Eye (tissue), 1 donor: ENCODE measurements around the gene TBX21.

Experiments
- DNase-seq: peaks from one replicate; pipeline ENCODE4 v3.0.0-alpha.2; 2015

Gene TBX21, protein sequence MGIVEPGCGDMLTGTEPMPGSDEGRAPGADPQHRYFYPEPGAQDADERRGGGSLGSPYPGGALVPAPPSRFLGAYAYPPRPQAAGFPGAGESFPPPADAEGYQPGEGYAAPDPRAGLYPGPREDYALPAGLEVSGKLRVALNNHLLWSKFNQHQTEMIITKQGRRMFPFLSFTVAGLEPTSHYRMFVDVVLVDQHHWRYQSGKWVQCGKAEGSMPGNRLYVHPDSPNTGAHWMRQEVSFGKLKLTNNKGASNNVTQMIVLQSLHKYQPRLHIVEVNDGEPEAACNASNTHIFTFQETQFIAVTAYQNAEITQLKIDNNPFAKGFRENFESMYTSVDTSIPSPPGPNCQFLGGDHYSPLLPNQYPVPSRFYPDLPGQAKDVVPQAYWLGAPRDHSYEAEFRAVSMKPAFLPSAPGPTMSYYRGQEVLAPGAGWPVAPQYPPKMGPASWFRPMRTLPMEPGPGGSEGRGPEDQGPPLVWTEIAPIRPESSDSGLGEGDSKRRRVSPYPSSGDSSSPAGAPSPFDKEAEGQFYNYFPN

GRCh38 chr17:47733047-47733673 lies at the start of gene TBX21:
TBX21 (plus strand) TSS chr17:47733236; CDS start chr17:47733455, 219 bp downstream.
- DNase-seq, result peak; percentile 85

- DNase-seq, result no peak
Measured at GRCh38 chr17:47684025-47684424, 49.0 kb upstream of the TBX21 start.

- no peak for DNase-seq
Measured at GRCh38 chr17:47684535-47685193, 48.4 kb upstream of the TBX21 start.

DNA sequence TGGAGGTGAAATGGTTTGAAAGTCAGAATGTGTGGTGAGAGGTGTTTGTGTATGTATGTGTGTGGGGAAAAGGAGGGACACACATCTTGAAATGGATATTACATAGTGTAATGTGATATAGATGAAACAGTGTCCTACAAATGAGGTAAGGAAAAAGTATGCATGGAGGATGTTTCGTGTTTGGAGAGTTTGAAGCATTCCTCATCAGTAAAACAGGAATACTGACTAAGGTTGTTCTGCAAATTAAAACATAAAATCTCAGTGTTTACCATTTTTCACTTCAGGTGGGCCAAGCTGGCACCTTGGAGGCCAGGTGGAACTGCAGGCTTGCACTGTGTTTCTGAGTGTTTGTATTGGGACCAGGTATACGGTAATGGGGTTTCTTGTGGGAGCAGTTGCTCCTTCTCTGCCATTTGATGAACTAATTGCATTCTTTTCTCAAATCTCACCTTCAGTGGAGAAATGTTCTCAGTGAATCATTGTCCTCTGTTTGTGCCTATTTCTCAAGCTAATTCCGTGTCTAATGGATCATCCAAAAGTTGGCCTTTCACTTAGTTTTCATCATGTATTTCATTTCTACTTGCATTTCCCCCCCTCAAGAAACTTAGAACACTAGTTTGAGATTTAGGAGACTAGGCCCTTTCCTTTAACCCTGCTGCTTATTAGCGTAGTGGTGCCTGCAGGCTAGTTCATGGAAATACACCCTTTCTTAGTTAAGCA lies 47.3 kb upstream of the TBX21 start:
- DNase-seq, result no peak

DNA sequence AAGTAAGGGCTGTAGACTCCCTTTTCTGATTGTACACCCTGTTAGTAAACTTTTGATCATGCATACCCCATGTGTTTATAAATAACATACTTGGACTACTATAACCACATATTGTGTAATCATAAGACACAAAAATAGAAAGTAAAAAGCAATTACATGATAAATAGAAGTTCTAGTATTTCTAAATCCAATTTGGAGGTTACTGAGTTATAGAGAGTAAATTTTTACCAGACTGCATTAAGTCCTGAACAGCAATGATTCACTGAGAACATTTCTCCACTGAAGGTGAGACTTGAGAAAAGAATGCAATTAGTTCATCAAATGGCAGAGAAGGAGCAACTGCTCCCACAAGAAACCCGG lies 46.8 kb upstream of the TBX21 start:
- no peak for DNase-seq

GRCh38 chr17:47686664-47687327 lies 46.2 kb upstream of the TBX21 start:
- no peak for DNase-seq

DNA sequence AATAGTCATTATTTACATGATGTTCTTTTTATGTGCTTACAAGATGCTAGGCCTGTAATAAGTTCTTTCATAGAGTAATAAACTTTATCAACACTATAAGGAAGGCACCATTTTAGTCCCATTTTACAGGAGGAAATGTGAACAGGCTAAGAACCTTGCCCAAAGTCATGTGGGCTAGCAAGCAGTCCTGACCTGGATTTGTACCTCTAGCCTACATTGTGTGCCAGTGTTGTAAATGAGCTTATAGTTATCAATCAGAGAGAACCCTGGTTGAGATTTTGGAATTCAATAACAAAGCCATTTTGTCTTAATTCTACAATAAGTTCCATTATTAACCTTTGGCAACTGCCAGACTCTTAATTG lies 45.7 kb upstream of the TBX21 start:
- DNase-seq, result no peak

- DNase-seq, result peak; percentile 61
Measured at GRCh38 chr17:47687748-47688147, 45.3 kb upstream of the TBX21 start.

DNA sequence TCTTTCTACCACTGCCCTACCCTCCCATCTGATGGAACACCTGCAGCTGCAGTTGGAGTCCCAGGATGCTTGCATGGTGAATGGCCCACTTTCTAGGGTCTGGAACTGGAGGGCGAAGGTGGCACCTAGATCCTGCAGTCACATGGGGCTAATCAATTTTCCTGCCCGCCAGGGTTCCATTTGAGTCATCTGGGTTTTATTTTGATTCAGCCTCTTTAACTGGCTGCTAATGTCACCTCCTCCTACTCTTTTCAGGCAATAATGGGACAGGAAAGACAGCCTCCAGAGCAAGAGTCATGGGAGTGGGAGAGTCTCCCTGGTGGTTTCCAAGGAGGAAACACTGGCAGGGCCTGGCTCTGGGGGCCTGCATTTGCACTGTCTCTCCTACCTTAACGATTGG lies 42.9 kb upstream of the TBX21 start:
- no peak for DNase-seq

GRCh38 chr17:47692137-47692894 lies 40.7 kb upstream of the TBX21 start:
- no peak for DNase-seq

- peak; percentile 60 for DNase-seq
Measured at GRCh38 chr17:47692895-47693730, 39.9 kb upstream of the TBX21 start.

DNA sequence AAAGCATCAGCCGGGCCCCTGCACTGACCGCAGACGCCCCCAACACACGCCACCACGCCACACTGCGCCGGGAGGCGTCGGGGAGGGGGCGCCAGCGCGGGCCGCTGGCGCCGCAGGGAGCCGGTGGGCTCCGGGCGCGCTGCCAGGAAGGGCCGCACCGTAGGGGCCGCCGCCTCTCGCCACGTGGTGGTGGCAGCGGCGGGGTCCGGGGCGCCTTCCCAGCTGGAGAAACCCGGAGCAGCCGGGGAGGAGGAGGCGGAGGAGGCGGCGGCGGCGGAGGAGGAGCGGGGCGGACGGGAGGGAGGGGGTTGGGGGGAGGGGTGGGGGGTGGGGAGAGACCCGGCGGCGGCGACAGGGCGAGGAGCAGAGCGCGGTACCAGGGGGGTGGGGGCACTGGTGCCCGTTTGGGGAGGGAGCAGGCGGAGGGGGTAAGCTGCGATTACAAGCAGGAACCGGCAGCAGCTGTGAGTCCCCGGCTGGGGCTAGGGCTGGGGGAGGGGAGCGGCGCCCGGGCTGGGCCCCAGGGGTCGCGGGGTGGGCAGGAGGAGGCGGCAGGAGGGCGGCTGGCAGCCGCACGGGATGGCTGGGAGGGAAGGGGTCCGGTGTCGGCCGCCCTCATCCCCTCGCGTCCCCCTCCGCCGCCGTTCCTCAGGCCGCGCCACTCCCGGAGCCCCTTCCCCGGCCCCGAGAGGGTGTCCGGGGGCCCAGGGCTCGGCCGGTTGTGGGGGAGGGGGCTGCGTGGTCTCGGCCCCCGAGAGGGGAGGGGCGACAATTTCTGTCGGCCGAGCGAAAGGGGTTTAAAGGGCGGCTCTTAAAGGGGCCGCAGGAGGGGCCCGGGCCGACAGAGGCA lies 39.1 kb upstream of the TBX21 start, which contains the start of gene TBKBP1:
Gene TBKBP1, plus strand, starts transcription at position 431 of the 850 bp plus-strand sequence. CDS start 1,952 bp downstream, outside the sequence.
- DNase-seq, result peak; percentile 96

DNA sequence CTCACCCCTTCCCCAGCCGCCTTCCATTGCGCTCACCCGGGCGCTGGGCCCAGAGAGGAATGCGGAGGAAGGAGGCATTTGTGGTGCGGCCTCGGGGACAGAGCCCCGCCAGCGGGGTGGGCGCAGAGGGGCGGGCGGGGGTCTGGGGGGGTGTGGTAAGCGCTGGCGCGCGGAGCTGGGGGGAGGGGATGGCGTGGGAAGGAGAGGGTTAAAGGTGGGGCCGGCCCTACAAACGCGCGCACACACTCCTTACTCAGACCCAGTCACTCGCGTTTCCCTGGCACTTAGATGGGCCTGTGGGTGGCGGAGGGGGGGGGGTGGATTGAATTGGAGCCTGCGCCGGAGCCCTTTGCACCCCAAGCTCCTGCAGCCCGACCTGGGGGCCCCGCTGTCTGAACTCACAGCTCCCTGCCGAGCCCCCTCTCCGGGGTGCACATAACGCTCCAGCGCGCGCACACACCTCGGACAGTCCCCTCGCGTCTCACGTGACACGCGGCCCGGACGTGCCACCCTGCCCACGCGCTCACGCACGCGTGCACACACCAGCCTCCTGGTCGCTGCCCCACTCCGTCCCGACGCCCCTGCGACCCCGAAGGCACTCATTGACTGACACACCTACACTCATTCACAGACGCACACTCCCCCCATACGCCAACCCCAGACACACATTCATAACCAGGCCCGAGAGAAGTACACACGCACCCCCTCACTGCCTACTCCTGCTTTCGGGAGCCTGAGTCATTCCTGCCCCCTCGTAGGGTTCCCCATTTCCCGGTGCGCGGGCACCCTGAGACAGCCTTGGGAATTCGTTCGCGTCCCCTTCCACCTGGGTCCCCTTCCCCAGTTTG lies 38.2 kb upstream of the TBX21 start:
- peak; percentile 71 for DNase-seq

GRCh38 chr17:47695429-47696376 lies 37.3 kb upstream of the TBX21 start:
- DNase-seq, result peak; percentile 52

DNA sequence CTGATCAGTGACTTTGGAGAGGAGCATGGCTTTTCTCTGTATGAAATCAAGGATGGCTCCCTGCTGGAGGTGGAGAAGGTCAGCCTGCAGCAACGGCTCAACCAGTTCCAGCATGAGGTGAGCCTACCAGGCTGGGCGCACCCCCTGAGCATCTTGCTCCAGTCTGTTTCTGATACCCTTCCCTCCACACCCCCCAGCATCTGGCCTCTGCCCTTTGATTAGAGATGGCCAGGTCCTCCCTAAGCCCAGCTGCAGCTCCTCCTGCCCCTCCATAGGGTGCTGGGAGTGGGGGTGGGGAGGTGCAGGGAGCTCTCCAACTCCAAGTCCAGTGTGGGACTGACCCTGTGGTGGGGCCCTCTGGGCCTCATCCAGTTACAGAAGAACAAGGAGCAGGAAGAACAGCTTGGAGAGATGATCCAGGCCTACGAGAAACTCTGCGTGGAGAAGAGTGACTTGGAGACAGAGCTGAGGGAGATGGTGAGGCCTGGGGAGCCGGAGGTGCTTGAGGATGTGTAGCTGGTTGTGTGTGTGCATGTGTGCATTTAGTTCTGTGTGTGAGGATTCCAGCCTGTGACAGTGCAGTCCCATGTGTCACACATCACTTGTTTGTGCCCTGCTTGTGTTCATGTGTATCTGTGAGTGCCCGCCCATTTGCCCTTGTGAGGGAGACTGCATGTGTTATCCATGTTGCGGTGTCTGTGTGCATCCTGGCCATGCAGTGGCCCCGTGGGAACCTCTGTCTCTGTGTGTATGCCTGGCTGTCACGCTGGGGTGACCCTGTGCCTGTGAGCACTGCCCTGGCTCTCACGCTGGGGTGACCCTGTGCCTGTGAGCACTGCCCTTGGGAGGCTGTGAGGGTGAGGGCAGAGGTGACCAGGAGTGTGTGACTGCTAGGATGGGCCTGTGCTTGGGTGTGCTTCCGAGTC lies 36.1 kb upstream of the TBX21 start:
- no peak for DNase-seq
